Mesothelial cell of epicardium (in vitro differentiated cells): ENCODE data around the gene FXYD3. TPM values are rescaled to one million over a fixed set of nuclear protein-coding genes. Genes with fewer than 3 reads are reported as not detected.

Source experiments
- DNase-seq, 2 experiments: peaks; one replicate each; pipeline ENCODE4 v3.0.0; 2021; ENCODE audit warnings: low spot score in 2 of 2; ENCODE audit not compliant: unreplicated experiment in 2 of 2
- H3K27ac Mint-ChIP-seq: 2 replicates; pipeline ENCODE4 v1.8.0; 2021; ENCODE audit warnings: mixed read lengths
- H3K27me3 Mint-ChIP-seq: 2 replicates; pipeline ENCODE4 v1.8.0; 2021; ENCODE audit warnings: low read depth, mixed read lengths
- H3K36me3 Mint-ChIP-seq: 2 replicates; pipeline ENCODE4 v1.8.0; 2021; ENCODE audit warnings: mixed read lengths
- H3K4me1 Mint-ChIP-seq: 2 replicates; pipeline ENCODE4 v1.8.0; 2021; ENCODE audit warnings: mixed read lengths
- H3K4me3 Mint-ChIP-seq: 2 replicates; pipeline ENCODE4 v1.8.0; 2021; ENCODE audit warnings: mild to moderate bottlenecking, moderate library complexity, mixed read lengths
- H3K9me3 Mint-ChIP-seq: 2 replicates; pipeline ENCODE4 v1.8.0; 2021; ENCODE audit warnings: mixed read lengths
- total RNA-seq: library from RNA; stranded (reverse); gene quantifications from 3 replicates; pipeline ENCODE4 v1.2.1, GENCODE V29; 2021
- TF ChIP-seq, protein P1 (sequence below): fragments of 200-600 bp; sonication (generic); IDR thresholded peaks from one replicate; pipeline ENCODE4 v1.5.0; 2021; ENCODE audit warnings: antibody characterized with exemption; ENCODE audit not compliant: unreplicated experiment

Gene FXYD3
- total RNA-seq, 1 donor from 2014 or later: 5.5 TPM

DNA sequence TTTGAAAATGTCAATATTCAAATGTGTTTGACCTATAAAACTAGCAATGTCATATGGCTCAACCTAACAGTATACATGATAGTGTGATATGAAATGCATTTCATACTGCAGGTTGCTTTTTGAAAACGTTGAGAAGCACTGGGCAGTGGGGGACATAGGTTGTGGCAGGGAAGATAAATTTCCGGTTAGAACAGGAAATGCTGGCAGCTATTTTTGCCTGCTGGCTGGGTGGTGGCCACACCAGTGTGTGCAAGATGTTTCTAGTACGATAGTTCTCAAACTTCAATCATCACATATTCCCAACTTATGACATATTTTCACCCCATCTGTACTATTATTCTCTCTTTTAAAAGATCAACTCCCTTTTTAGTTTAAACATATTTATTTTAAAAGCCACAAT is 56.1 kb downstream of the FXYD3 start:
- peaks cover 3% of the 10 kb centered on the region for H3K9me3 Mint-ChIP-seq
- TF ChIP-seq, protein P1, sequence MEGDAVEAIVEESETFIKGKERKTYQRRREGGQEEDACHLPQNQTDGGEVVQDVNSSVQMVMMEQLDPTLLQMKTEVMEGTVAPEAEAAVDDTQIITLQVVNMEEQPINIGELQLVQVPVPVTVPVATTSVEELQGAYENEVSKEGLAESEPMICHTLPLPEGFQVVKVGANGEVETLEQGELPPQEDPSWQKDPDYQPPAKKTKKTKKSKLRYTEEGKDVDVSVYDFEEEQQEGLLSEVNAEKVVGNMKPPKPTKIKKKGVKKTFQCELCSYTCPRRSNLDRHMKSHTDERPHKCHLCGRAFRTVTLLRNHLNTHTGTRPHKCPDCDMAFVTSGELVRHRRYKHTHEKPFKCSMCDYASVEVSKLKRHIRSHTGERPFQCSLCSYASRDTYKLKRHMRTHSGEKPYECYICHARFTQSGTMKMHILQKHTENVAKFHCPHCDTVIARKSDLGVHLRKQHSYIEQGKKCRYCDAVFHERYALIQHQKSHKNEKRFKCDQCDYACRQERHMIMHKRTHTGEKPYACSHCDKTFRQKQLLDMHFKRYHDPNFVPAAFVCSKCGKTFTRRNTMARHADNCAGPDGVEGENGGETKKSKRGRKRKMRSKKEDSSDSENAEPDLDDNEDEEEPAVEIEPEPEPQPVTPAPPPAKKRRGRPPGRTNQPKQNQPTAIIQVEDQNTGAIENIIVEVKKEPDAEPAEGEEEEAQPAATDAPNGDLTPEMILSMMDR: no peak
- no peak overlapping the region for H3K4me3 Mint-ChIP-seq
- no peak overlapping the region for H3K27ac Mint-ChIP-seq
- no peak for DNase-seq
- peaks cover 4% of the 10 kb centered on the region for H3K36me3 Mint-ChIP-seq
- H3K27me3 Mint-ChIP-seq: no peaks in the 10 kb centered on the region
- peaks cover 3% of the 10 kb centered on the region for H3K4me1 Mint-ChIP-seq

Other genes starting within 250 kb of the FXYD3 start
- gene ZNF30, start 188.9 kb upstream of the FXYD3 start, total RNA-seq: 4.7 to 5.8 TPM (median 4.8 TPM) in 3 replicates
- 9.2 to 9.6 TPM (median 9.3 TPM) in 3 replicates for gene ZNF792, start 151.6 kb upstream of the FXYD3 start, total RNA-seq
- 123 to 130 TPM (median 129 TPM) in 3 replicates for gene GRAMD1A, start 115.5 kb upstream of the FXYD3 start, total RNA-seq
- gene SCN1B, start 85.4 kb upstream of the FXYD3 start, total RNA-seq: 2.2 to 2.8 TPM (median 2.7 TPM) in 3 replicates
- gene HPN, start 74.1 kb upstream of the FXYD3 start, total RNA-seq: 20.3 to 22.9 TPM (median 21.3 TPM) in 3 replicates
- 1.1 to 2.0 TPM (median 1.4 TPM) in 3 replicates for gene LGI4, start 19.2 kb downstream of the FXYD3 start, total RNA-seq
- gene FXYD1, start 23.0 kb downstream of the FXYD3 start, total RNA-seq: 2.8 to 4.3 TPM (median 3.6 TPM) in 3 replicates
- gene FXYD7, start 27.4 kb downstream of the FXYD3 start, total RNA-seq: 0.41 to 1.3 TPM (median 0.69 TPM) in 3 replicates
- gene FXYD5, start 38.9 kb downstream of the FXYD3 start, total RNA-seq: 23.1 to 27.0 TPM (median 24.7 TPM) in 3 replicates
- gene FAM187B, start 112.9 kb downstream of the FXYD3 start, total RNA-seq: not detected in 3 replicates
- 48.9 to 54.7 TPM (median 51.9 TPM) in 3 replicates for gene LSR, start 133.2 kb downstream of the FXYD3 start, total RNA-seq
- gene USF2, start 153.1 kb downstream of the FXYD3 start, total RNA-seq: 135 to 154 TPM (median 137 TPM) in 3 replicates
- 1.2 to 1.6 TPM (median 1.4 TPM) in 3 replicates for gene HAMP, start 166.7 kb downstream of the FXYD3 start, total RNA-seq
- 19.2 to 26.1 TPM (median 22.7 TPM) in 3 replicates for gene MAG, start 176.3 kb downstream of the FXYD3 start, total RNA-seq
- gene CD22, start 213.4 kb downstream of the FXYD3 start, total RNA-seq: 54.6 to 59.9 TPM (median 56.3 TPM) in 3 replicates
- gene FFAR1, start 232.1 kb downstream of the FXYD3 start, total RNA-seq: 0.96 to 1.3 TPM (median 1.2 TPM) in 3 replicates
- 0.27 to 0.31 TPM in 2 of 3 replicates, not detected in the other for gene FFAR3, start 242.6 kb downstream of the FXYD3 start, total RNA-seq